ENCODE results near the gene KRT72. TPM values are rescaled to one million over a fixed set of nuclear protein-coding genes. Genes with fewer than 3 reads are reported as not detected.

The KRT72 gene
- total RNA-seq, 2 experiments from 2014 or later, result 82.2 to 83.4 TPM

- H3K4me1 Mint-ChIP-seq (ENCODE audit: low read depth), result no peaks in the 10 kb centered on the region
- Histone ChIP-seq H3K27me3 (ENCODE audit: control insufficient read depth in 1 of 2, insufficient read depth in 2 of 2, low read length in 2 of 2) (peaks cover 0 to 3% of the 10 kb centered on the region in 2 experiments), H3K27ac (ENCODE audit: low read depth in 1 of 2, low read length in 2 of 2) (no peak overlapping the region), H3K9me3 (ENCODE audit: control insufficient read depth in 1 of 2, insufficient read depth in 1 of 2, low read length in 2 of 2) (no peaks in the 10 kb centered on the region), H3K4me3 (ENCODE audit: low read length) (no peak overlapping the region), H3K36me3 (ENCODE audit: insufficient read depth, low read length) (no peaks in the 10 kb centered on the region), H3K4me1 (ENCODE audit: insufficient read depth, low read length) (no peaks in the 10 kb centered on the region)
- no peak overlapping the region for H3K27ac Mint-ChIP-seq
- intact Hi-C loops (cut with DNase I, micrococcal nuclease), result loop anchor here in 1 of 2 experiments (1.0 kb wide), 1 partner anchor 336 kb away; no protein-coding TSS in a partner anchor
- no peak overlapping the region for H3K4me3 Mint-ChIP-seq
- DNase-seq (no peak), ATAC-seq (ENCODE audit: poor library complexity) (no peak)
- ChIA-PET POLR2A (no interaction called here), CTCF (no interaction called here)
- no peak for TF ChIP-seq CTCF (IDR thresholded peaks at IDR 0.05)
- H3K9me3 Mint-ChIP-seq, result no peaks in the 10 kb centered on the region
- no peaks in the 10 kb centered on the region for H3K27me3 Mint-ChIP-seq
- no peaks in the 10 kb centered on the region for H3K36me3 Mint-ChIP-seq (ENCODE audit: low read depth)
Observed at GRCh38 chr12:52542785-52543318, 58.4 kb downstream of the KRT72 start.

GRCh38 chr12:52542157-52542556 is 59.1 kb downstream of the KRT72 start:
- H3K27me3 ChIP-seq (ENCODE audit: control insufficient read depth in 1 of 2, insufficient read depth in 2 of 2, low read length in 2 of 2), result peaks cover 0 to 3% of the 10 kb centered on the region in 2 experiments
- H3K4me1 Mint-ChIP-seq (ENCODE audit: low read depth), result no peaks in the 10 kb centered on the region
- no peak overlapping the region for H3K4me3 Mint-ChIP-seq
- no peak overlapping the region for H3K27ac ChIP-seq (ENCODE audit: low read depth in 1 of 2, low read length in 2 of 2)
- no peak for ATAC-seq (ENCODE audit: poor library complexity)
- no peaks in the 10 kb centered on the region for H3K9me3 ChIP-seq (ENCODE audit: control insufficient read depth in 1 of 2, insufficient read depth in 1 of 2, low read length in 2 of 2)
- CTCF ChIA-PET, result no interaction called here
- no peak overlapping the region for H3K4me3 ChIP-seq (ENCODE audit: low read length)
- no peaks in the 10 kb centered on the region for H3K9me3 Mint-ChIP-seq
- POLR2A ChIA-PET, result no interaction called here
- no peak for DNase-seq
- intact Hi-C loops (cut with DNase I, micrococcal nuclease), result loop anchor here in 1 of 2 experiments (1.0 kb wide), 1 partner anchor 337 kb away; no protein-coding TSS in a partner anchor
- no peak overlapping the region for H3K27ac Mint-ChIP-seq
- TF ChIP-seq CTCF (IDR thresholded peaks at IDR 0.05), result no peak
- no peaks in the 10 kb centered on the region for H3K36me3 ChIP-seq (ENCODE audit: insufficient read depth, low read length)
- no peaks in the 10 kb centered on the region for H3K27me3 Mint-ChIP-seq
- H3K36me3 Mint-ChIP-seq (ENCODE audit: low read depth), result no peaks in the 10 kb centered on the region
- no peaks in the 10 kb centered on the region for H3K4me1 ChIP-seq (ENCODE audit: insufficient read depth, low read length)

GRCh38 chr12:52541709-52542108 is 59.6 kb downstream of the KRT72 start:
- Histone ChIP-seq H3K4me3 (ENCODE audit: low read length) (no peak overlapping the region), H3K36me3 (ENCODE audit: insufficient read depth, low read length) (no peaks in the 10 kb centered on the region), H3K27me3 (ENCODE audit: control insufficient read depth in 1 of 2, insufficient read depth in 2 of 2, low read length in 2 of 2) (peaks cover 0 to 3% of the 10 kb centered on the region in 2 experiments), H3K27ac (ENCODE audit: low read depth in 1 of 2, low read length in 2 of 2) (no peak overlapping the region), H3K9me3 (ENCODE audit: control insufficient read depth in 1 of 2, insufficient read depth in 1 of 2, low read length in 2 of 2) (no peaks in the 10 kb centered on the region), H3K4me1 (ENCODE audit: insufficient read depth, low read length) (no peaks in the 10 kb centered on the region)
- no peaks in the 10 kb centered on the region for H3K4me1 Mint-ChIP-seq (ENCODE audit: low read depth)
- no peak for TF ChIP-seq CTCF (IDR thresholded peaks at IDR 0.05)
- CTCF ChIA-PET, result no interaction called here
- H3K27ac Mint-ChIP-seq, result no peak overlapping the region
- no peaks in the 10 kb centered on the region for H3K9me3 Mint-ChIP-seq
- H3K27me3 Mint-ChIP-seq, result no peaks in the 10 kb centered on the region
- no peak for DNase-seq
- no peak for ATAC-seq (ENCODE audit: poor library complexity)
- POLR2A ChIA-PET, result no interaction called here
- H3K36me3 Mint-ChIP-seq (ENCODE audit: low read depth), result no peaks in the 10 kb centered on the region
- intact Hi-C loops (cut with DNase I, micrococcal nuclease), result loop anchor here in 1 of 2 experiments (1.0 kb wide), 1 partner anchor 338 kb away; no protein-coding TSS in a partner anchor
- no peak overlapping the region for H3K4me3 Mint-ChIP-seq
